ENCODE results near the gene ASXL3.

The ASXL3 gene

DNA sequence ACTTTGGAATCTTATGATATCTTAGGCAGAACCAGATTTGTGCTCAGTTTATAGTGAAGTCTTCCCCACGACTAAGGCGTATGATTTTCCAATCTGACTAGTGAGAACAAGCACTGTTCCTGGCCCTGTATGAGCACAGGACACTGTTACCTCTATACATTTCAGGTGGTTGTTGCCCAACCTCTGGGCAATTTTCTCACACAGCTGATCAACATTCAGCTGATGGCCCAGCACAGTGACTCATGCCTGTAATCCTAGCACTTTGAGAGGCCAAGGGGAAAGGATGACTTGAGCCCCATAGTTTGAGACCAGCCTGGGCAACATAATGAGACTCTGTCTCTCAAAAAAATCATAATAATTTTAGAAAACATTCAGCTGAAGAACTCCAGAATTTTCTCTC is 119.5 kb downstream of the ASXL3 start:
- Histone ChIP-seq H3K79me2 (ENCODE audit: insufficient read depth, low read length) (no peaks in the 10 kb centered on the region), H3K9ac (ENCODE audit: low read length) (no peak overlapping the region), H3K4me1 (ENCODE audit: insufficient read depth, low read length, severe bottlenecking) (peaks cover 4% of the 10 kb centered on the region), H3K9me3 (ENCODE audit: low read length) (no peaks in the 10 kb centered on the region), H3K9me2 (ENCODE audit: low read depth, low read length) (no peaks in the 10 kb centered on the region), H3K4me2 (ENCODE audit: low read length) (no peak overlapping the region), H3K27ac (ENCODE audit: low read depth, low read length, poor library complexity, severe bottlenecking) (no peak overlapping the region), H2AFZ (ENCODE audit: low read length) (no peak overlapping the region), H3F3A (ENCODE audit: insufficient read depth, low read length) (no peaks in the 10 kb centered on the region), H3K4me3 (ENCODE audit: low read depth, low read length, poor library complexity, severe bottlenecking) (no peak overlapping the region), H3K27me3 (ENCODE audit: insufficient read depth, low read length) (no peaks in the 10 kb centered on the region), H4K20me1 (ENCODE audit: insufficient read depth, low read length) (no peaks in the 10 kb centered on the region), H3K36me3 (ENCODE audit: insufficient read depth, low read length) (no peaks in the 10 kb centered on the region)
- TF ChIP-seq, protein P1, sequence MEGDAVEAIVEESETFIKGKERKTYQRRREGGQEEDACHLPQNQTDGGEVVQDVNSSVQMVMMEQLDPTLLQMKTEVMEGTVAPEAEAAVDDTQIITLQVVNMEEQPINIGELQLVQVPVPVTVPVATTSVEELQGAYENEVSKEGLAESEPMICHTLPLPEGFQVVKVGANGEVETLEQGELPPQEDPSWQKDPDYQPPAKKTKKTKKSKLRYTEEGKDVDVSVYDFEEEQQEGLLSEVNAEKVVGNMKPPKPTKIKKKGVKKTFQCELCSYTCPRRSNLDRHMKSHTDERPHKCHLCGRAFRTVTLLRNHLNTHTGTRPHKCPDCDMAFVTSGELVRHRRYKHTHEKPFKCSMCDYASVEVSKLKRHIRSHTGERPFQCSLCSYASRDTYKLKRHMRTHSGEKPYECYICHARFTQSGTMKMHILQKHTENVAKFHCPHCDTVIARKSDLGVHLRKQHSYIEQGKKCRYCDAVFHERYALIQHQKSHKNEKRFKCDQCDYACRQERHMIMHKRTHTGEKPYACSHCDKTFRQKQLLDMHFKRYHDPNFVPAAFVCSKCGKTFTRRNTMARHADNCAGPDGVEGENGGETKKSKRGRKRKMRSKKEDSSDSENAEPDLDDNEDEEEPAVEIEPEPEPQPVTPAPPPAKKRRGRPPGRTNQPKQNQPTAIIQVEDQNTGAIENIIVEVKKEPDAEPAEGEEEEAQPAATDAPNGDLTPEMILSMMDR (IDR thresholded peaks at IDR 0.05; ENCODE audit: low read length) = no peak
- TF ChIP-seq EZH2 (IDR thresholded peaks at IDR 0.05; ENCODE audit: borderline replicate concordance, low read length) = no peak

DNA sequence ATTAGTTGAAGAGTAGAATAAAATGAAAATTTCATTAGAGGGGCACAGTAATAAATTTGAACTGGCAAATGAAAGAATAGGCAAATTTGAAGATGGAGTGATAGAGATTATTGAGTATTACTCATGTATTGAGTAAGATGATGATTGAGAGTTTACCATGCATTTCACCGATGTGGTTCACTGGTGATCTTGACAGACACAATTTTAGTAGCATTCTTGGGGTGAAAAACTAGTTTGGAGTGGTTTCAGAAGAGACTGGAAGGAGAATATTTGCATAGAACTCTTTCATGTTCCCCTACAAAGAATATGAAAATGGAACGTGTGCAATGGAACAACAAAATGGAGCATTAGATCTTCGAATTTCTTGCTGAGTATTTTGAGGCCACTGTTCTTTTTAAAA is 121.4 kb downstream of the ASXL3 start:
- no peaks in the 10 kb centered on the region for H3K36me3 ChIP-seq (ENCODE audit: insufficient read depth, low read length)
- H2AFZ ChIP-seq (ENCODE audit: low read length) = no peak overlapping the region
- H3K27me3 ChIP-seq (ENCODE audit: insufficient read depth, low read length) = no peaks in the 10 kb centered on the region
- no peaks in the 10 kb centered on the region for H3K9me2 ChIP-seq (ENCODE audit: low read depth, low read length)
- no peak overlapping the region for H3K27ac ChIP-seq (ENCODE audit: low read depth, low read length, poor library complexity, severe bottlenecking)
- H3K4me2 ChIP-seq (ENCODE audit: low read length) = no peak overlapping the region
- H3K4me1 ChIP-seq (ENCODE audit: insufficient read depth, low read length, severe bottlenecking) = peaks cover 4% of the 10 kb centered on the region
- no peak for TF ChIP-seq EZH2 (IDR thresholded peaks at IDR 0.05; ENCODE audit: borderline replicate concordance, low read length)
- TF ChIP-seq, protein P1 (IDR thresholded peaks at IDR 0.05; ENCODE audit: low read length) = no peak
- no peak overlapping the region for H3K9ac ChIP-seq (ENCODE audit: low read length)
- no peak overlapping the region for H3K4me3 ChIP-seq (ENCODE audit: low read depth, low read length, poor library complexity, severe bottlenecking)
- no peaks in the 10 kb centered on the region for H3K79me2 ChIP-seq (ENCODE audit: insufficient read depth, low read length)
- no peaks in the 10 kb centered on the region for H3F3A ChIP-seq (ENCODE audit: insufficient read depth, low read length)
- no peaks in the 10 kb centered on the region for H3K9me3 ChIP-seq (ENCODE audit: low read length)
- H4K20me1 ChIP-seq (ENCODE audit: insufficient read depth, low read length) = no peaks in the 10 kb centered on the region

DNA sequence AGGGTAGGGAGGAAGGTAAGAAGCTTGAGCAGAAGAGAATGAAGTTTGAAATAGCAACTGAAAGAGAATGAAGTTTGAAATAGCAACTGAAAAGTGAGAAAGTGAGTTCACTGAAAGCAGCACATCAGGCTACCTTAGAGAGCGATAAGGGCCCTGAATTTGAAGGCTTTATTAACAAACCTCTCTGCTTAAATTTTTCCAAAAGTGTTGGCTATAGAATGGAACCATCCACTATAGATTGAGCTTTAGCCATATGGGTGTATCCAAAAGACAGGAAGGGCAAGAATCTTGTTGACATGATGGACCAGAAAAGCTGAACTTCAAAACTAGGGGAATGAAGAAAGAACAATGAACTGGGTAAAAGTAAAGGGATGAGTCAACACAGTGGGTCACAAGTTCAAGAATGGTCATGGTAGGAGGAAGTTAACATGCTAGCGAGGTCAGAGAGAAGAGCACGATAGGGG is 122.5 kb downstream of the ASXL3 start:
- no peak overlapping the region for H3K4me2 ChIP-seq (ENCODE audit: low read length)
- no peak overlapping the region for H2AFZ ChIP-seq (ENCODE audit: low read length)
- no peaks in the 10 kb centered on the region for H3K27me3 ChIP-seq (ENCODE audit: insufficient read depth, low read length)
- TF ChIP-seq EZH2 (IDR thresholded peaks at IDR 0.05; ENCODE audit: borderline replicate concordance, low read length) = no peak
- TF ChIP-seq, protein P1 (IDR thresholded peaks at IDR 0.05; ENCODE audit: low read length) = no peak
- no peaks in the 10 kb centered on the region for H3F3A ChIP-seq (ENCODE audit: insufficient read depth, low read length)
- H3K27ac ChIP-seq (ENCODE audit: low read depth, low read length, poor library complexity, severe bottlenecking) = no peak overlapping the region
- H3K9me3 ChIP-seq (ENCODE audit: low read length) = no peaks in the 10 kb centered on the region
- H3K9ac ChIP-seq (ENCODE audit: low read length) = no peak overlapping the region
- peaks cover 4% of the 10 kb centered on the region for H3K4me1 ChIP-seq (ENCODE audit: insufficient read depth, low read length, severe bottlenecking)
- H3K9me2 ChIP-seq (ENCODE audit: low read depth, low read length) = no peaks in the 10 kb centered on the region
- H3K36me3 ChIP-seq (ENCODE audit: insufficient read depth, low read length) = no peaks in the 10 kb centered on the region
- no peaks in the 10 kb centered on the region for H4K20me1 ChIP-seq (ENCODE audit: insufficient read depth, low read length)
- H3K4me3 ChIP-seq (ENCODE audit: low read depth, low read length, poor library complexity, severe bottlenecking) = no peak overlapping the region
- H3K79me2 ChIP-seq (ENCODE audit: insufficient read depth, low read length) = no peaks in the 10 kb centered on the region

All from OCI-LY1 (cell line).